HepG2 (cell line): ENCODE data around the gene BRAF. TPM values are rescaled to one million over a fixed set of nuclear protein-coding genes. Genes with fewer than 3 reads are reported as not detected.

Source experiments
- ATAC-seq: fragments of 200-7000 bp; cut with Tn5 transposase; 3 replicates; pipeline ENCODE4 v1.9.1; 2020; ENCODE audit warnings: mild to moderate bottlenecking, moderate library complexity
- BruUV-seq: library from RNA; stranded (reverse); fragments of 400-500 nt; replicated peaks from 2 replicates; lab custom pipeline; 2021; lab: Mats Ljungman, UMichigan
- CTCF ChIA-PET: fragments of 300-600 bp; formaldehyde crosslinking; extraction: SDS; loops from one replicate; lab custom pipeline; 2021; ENCODE audit warnings: low total read pairs, inconsistent platforms, low intra/inter-chr PET ratio; lab: Yijun Ruan, JAX
- POLR2A ChIA-PET: fragments of 350-600 bp; sonication (Branson Sonifier 250); formaldehyde crosslinking; loops from one replicate; lab custom pipeline; 2020; ENCODE audit warnings: antibody characterized with exemption, inconsistent platforms; lab: Yijun Ruan, JAX
- DNase-seq: peaks from one replicate; pipeline ENCODE4 v3.0.0-alpha.2; 2015; ENCODE audit warnings: low spot score
- FAIRE-seq: peaks from 3 replicates; lab custom pipeline; 2011; peaks lifted over from hg19 to GRCh38; lab: Jason Lieb, UNC
- H2AFZ ChIP-seq: one replicate; pipeline ENCODE4 v1.6.1; 2011; ENCODE audit warnings: low read length, inconsistent platforms
- H3K27ac ChIP-seq: fragments of 300-600 bp; 3 replicates; pipeline ENCODE4 v1.8.0; 2011; ENCODE audit warnings: mixed run types, mild to moderate bottlenecking, mixed read lengths, low read length, inconsistent platforms; ENCODE audit not compliant: insufficient read depth; ENCODE audit errors: extremely low read length
- H3K27me3 ChIP-seq, 2 experiments: fragments of 200-600 bp in 1 of 2; 2 replicates in 1 of 2; 3 replicates in 1 of 2; pipeline versions ENCODE4 v1.6.0 to v1.8.0; 2011; ENCODE audit warnings: low read length in 2 of 2, mild to moderate bottlenecking in 2 of 2, moderate library complexity in 2 of 2, inconsistent platforms in 1 of 2; ENCODE audit not compliant: insufficient read depth in 2 of 2, control insufficient read depth in 1 of 2
- H3K36me3 ChIP-seq, 2 experiments: fragments of 200-600 bp in 1 of 2; replicated peaks in 1 of 2; 2 replicates in 1 of 2; 3 replicates in 1 of 2; pipeline versions ENCODE4 v1.5.1 to v1.8.0; 2011; ENCODE audit warnings: low read length in 2 of 2, inconsistent platforms in 1 of 2; ENCODE audit not compliant: insufficient read depth in 2 of 2, control insufficient read depth in 1 of 2
- H3K4me1 ChIP-seq: 2 replicates; pipeline ENCODE4 v1.5.1; 2012; ENCODE audit warnings: low read length, inconsistent platforms; ENCODE audit not compliant: insufficient read depth
- H3K4me2 ChIP-seq: 2 replicates; pipeline ENCODE4 v1.6.0; 2011; ENCODE audit warnings: low read depth, low read length, inconsistent platforms
- H3K4me3 ChIP-seq, 3 experiments: fragments of 200-600 bp in 1 of 3; sonication (generic), shearing (Covaris generic) in 1 of 3; replicated peaks in 1 of 3; 2 replicates each; pipeline ENCODE4 v1.5.1; 2011 to 2016; ENCODE audit warnings: low read length in 3 of 3, inconsistent platforms in 2 of 3, low read depth in 2 of 3, mild to moderate bottlenecking in 2 of 3, control low read depth in 1 of 3, mixed read lengths in 1 of 3; ENCODE audit not compliant: insufficient read depth in 1 of 3
- H3K79me2 ChIP-seq: one replicate; pipeline ENCODE4 v1.6.1; 2011; ENCODE audit warnings: low read length, inconsistent platforms; ENCODE audit not compliant: insufficient read depth
- H3K9ac ChIP-seq: 2 replicates; pipeline ENCODE4 v1.6.0; 2011; ENCODE audit warnings: mild to moderate bottlenecking, low read depth, low read length, inconsistent platforms; ENCODE audit not compliant: insufficient read depth
- H3K9me3 ChIP-seq: 2 replicates; pipeline ENCODE4 v1.5.1; 2012; ENCODE audit warnings: mild to moderate bottlenecking, low read length
- H4K20me1 ChIP-seq: 2 replicates; pipeline ENCODE4 v1.6.0; 2011; ENCODE audit warnings: inconsistent platforms, mild to moderate bottlenecking, low read length, moderate library complexity; ENCODE audit not compliant: insufficient read depth
- AHR ChIP-seq: IDR thresholded peaks from 2 replicates; pipeline ENCODE4 v1.6.1; 2018; ENCODE audit warnings: missing genetic modification reagents, missing compliant biosample characterization
- ATF7-NPFF ChIP-seq: sonication (generic); formaldehyde crosslinking; IDR thresholded peaks from 2 replicates; pipeline ENCODE4 v1.8.1; 2023; ENCODE audit warnings: mild to moderate bottlenecking, low read depth, missing genetic modification reagents, moderate library complexity
- CEBPB ChIP-seq: IDR thresholded peaks from 2 replicates; pipeline ENCODE4 v1.6.1; 2011; ENCODE audit warnings: low read depth, low read length, improper control_type of control experiment, borderline replicate concordance
- CHCHD3 ChIP-seq: sonication (generic); formaldehyde crosslinking; IDR thresholded peaks from 2 replicates; pipeline ENCODE4 v1.8.0; 2022; ENCODE audit warnings: mild to moderate bottlenecking, missing genetic modification reagents, moderate library complexity
- CHD2 ChIP-seq: IDR thresholded peaks from 2 replicates; pipeline ENCODE4 v1.6.1; 2011; ENCODE audit warnings: low read depth, low read length, improper control_type of control experiment
- E2F1 ChIP-seq: sonication (generic); formaldehyde crosslinking; IDR thresholded peaks from 2 replicates; pipeline ENCODE4 v1.5.0; 2020; ENCODE audit warnings: missing genetic modification reagents
- ELF1 ChIP-seq: sonication (generic); formaldehyde crosslinking; IDR thresholded peaks from 2 replicates; pipeline ENCODE4 v1.4.0; 2020; ENCODE audit warnings: missing genetic modification reagents
- FOSL2 ChIP-seq: sonication (generic); formaldehyde crosslinking; IDR thresholded peaks from 2 replicates; pipeline ENCODE4 v1.4.0; 2020; ENCODE audit warnings: missing genetic modification reagents
- MAFF ChIP-seq: IDR thresholded peaks from 2 replicates; pipeline ENCODE4 v1.6.1; 2011; ENCODE audit warnings: low read depth, low read length, improper control_type of control experiment
- MAFK ChIP-seq, 2 experiments: IDR thresholded peaks in 1 of 2; conservative IDR thresholded peaks in 1 of 2; 2 replicates each; pipeline ENCODE4 v1.6.1; 2011; ENCODE audit warnings: improper control_type of control experiment in 2 of 2, low read length in 2 of 2
- NFE2L1 ChIP-seq: sonication (generic); formaldehyde crosslinking; IDR thresholded peaks from 2 replicates; pipeline ENCODE4 v1.4.0; 2020; ENCODE audit warnings: missing genetic modification reagents, mild to moderate bottlenecking, borderline replicate concordance
- SAP130 ChIP-seq: IDR thresholded peaks from 2 replicates; pipeline ENCODE4 v1.6.1; 2016; ENCODE audit warnings: low read depth
- SYNCRIP ChIP-seq: fragments of 200-400 bp; formaldehyde crosslinking; IDR thresholded peaks from 2 replicates; pipeline ENCODE4 v1.6.1; 2018; ENCODE audit warnings: mild to moderate bottlenecking, low read depth, low read length; ENCODE audit not compliant: insufficient read depth
- TAF15 ChIP-seq: fragments of 200-400 bp; formaldehyde crosslinking; IDR thresholded peaks from one replicate; pipeline ENCODE4 v1.6.1; 2018; ENCODE audit warnings: mild to moderate bottlenecking, low read depth, low read length; ENCODE audit not compliant: poor library complexity, severe bottlenecking
- ZNF780A ChIP-seq: sonication (generic); formaldehyde crosslinking; IDR thresholded peaks from 2 replicates; pipeline ENCODE4 v1.8.0; 2022; ENCODE audit warnings: mild to moderate bottlenecking, missing genetic modification reagents, moderate library complexity
- WGBS: methylation state at CpG from one replicate; pipeline ENCODE4 v1.1.6; 2017; ENCODE audit warnings: low lambda C conversion rate; 5-methylcytosine and 5-hydroxymethylcytosine counted together
- in situ Hi-C: cut with HindIII; loops from 2 replicates; pipeline ENCODE4 v1.10.0; 2017; ENCODE audit warnings: low pct_unique_long_range_greater_than_20kb; ENCODE audit not compliant: extremely low pct_ligation_motif_present
- intact Hi-C: fragments of 100-400 bp; cut with micrococcal nuclease; formaldehyde crosslinking; loops from one replicate; pipeline ENCODE4 v1.10.0; 2022; ENCODE audit not compliant: unreplicated experiment
- polyA plus RNA-seq, 8 experiments: library from polyadenylated mRNA; depleted of rRNA in 3 of 8; stranded (reverse) in 7 of 8; unstranded in 1 of 8; fragments of >200 nt; fragmentation: Illumina TruSeq in 4 of 8; extraction: Trizol in 4 of 8; gene quantifications; 2 replicates each; pipeline versions ENCODE4 v1.2.1 to v1.2.3, GENCODE V29; 2011 to 2016; ENCODE audit warnings: low read depth in 4 of 8, missing spikeins in 1 of 8, mixed read lengths in 1 of 8; ENCODE audit not compliant: insufficient read depth in 1 of 8
- total RNA-seq, 5 experiments: library from RNA; depleted of rRNA; stranded (reverse); fragments of >200 nt; fragmentation: Illumina TruSeq; extraction: Trizol; gene quantifications; 2 replicates each; pipeline ENCODE4 v1.2.3, GENCODE V29; 2016; ENCODE audit warnings: low read depth in 1 of 5
- TF ChIP-seq, protein P1 (sequence below): sonication (generic); formaldehyde crosslinking; IDR thresholded peaks from 2 replicates; pipeline ENCODE4 v1.8.0; 2022; ENCODE audit warnings: missing genetic modification reagents, low read depth, mild to moderate bottlenecking, borderline replicate concordance

The BRAF gene
- total and polyA plus RNA-seq, 2 of the 13 experiments (the other 11 are each of a cell fraction or from before 2014, with no cell fraction given), result 12.5 to 13.4 TPM

DNA sequence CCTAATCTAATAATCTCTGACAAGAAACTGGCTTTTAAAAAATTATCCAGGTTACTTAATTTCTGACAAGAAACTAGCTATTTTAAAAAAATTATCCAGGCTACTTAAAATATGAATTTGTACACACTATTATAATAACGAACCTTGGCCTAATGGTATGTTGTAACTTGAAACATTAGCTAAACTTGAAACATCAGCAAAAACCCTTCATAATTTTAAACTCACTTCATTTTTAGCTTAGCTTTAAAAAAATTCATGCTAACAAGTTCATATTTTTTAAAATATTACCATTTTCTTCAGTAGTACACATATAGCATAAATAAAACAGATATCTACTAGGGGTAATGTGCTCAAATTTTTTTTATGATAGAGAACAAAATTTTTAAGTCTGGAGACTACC is 35.6 kb downstream of the BRAF start:
- no peak overlapping the region for H3K27ac ChIP-seq
- no peaks in the 10 kb centered on the region for H3K27me3 ChIP-seq
- BruUV-seq, result no TSS peak
- H3K9ac ChIP-seq, result no peak overlapping the region
- H2AFZ ChIP-seq, result no peak overlapping the region
- peaks cover 45% of the 10 kb centered on the region for H3K79me2 ChIP-seq
- no peak for FAIRE-seq
- 98% methylated on average over 1 of the region's 1 CpG for WGBS
- TF ChIP-seq MAFK (conservative IDR thresholded peaks at IDR 0.05 in 1 of 2, IDR thresholded peaks at IDR 0.05 in 1 of 2; ENCODE audit: low read length in 2 of 2) (peak in 1 of 2 experiments; percentile 47; a peak in 2 of 4 replicates), MAFF (0 out of 2 replicates have a peak, but pooled peaks have one; percentile 25), NFE2L1 (CRISPR knock-in tag) (no peak)
- H4K20me1 ChIP-seq, result 0 out of 2 replicates have a peak, but pooled peaks cover 4% of the 10 kb centered on the region
- DNase-seq, result no peak
- H3K4me2 ChIP-seq, result no peak overlapping the region
- CTCF ChIA-PET, result no interaction called here
- POLR2A ChIA-PET, result interaction anchor here (0.8 kb wide), 1 partner anchor 35 kb away, joined by 3 read pairs; the partner anchor contains the start of gene BRAF
- H3K4me3 ChIP-seq, result no peak overlapping the region
- in situ Hi-C loops (no loop called here), intact Hi-C loops (no loop called here)
- no peaks in the 10 kb centered on the region for H3K36me3 ChIP-seq
- no peak for ATAC-seq
- H3K4me1 ChIP-seq, result peaks cover 14% of the 10 kb centered on the region; the same call in 1 of the 2 replicates
- H3K9me3 ChIP-seq, result no peaks in the 10 kb centered on the region

DNA sequence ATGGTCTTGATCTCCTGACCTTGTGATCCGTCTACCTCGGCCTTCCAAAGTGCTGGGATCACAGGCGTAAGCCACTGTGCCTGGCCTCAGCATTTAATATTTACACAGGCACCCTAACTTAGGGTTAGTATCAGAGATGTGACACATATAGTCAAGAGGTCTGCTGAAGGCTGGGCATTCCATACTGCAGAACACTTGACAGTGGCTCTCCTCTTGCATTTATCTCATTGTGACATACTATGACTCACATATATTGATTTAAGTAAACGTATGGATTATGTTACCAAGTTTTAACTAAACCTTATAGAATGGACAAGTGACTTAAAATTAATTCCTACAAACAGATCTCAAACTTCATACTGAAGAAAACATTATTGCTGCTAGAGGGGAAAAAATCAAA is 36.6 kb downstream of the BRAF start:
- ATAC-seq (peak; percentile 60; the same call in 2 of the 3 replicates), FAIRE-seq (no peak), DNase-seq (peak; percentile 38)
- no peaks in the 10 kb centered on the region for H3K36me3 ChIP-seq
- 0 out of 2 replicates have a peak, but pooled peaks cover 4% of the 10 kb centered on the region for H4K20me1 ChIP-seq
- peaks cover 43% of the 10 kb centered on the region for H3K79me2 ChIP-seq
- no peak overlapping the region for H3K9ac ChIP-seq
- no peak overlapping the region for H2AFZ ChIP-seq
- H3K4me1 ChIP-seq, result peaks cover 14% of the 10 kb centered on the region; the same call in 1 of the 2 replicates
- ChIA-PET CTCF (no interaction called here), POLR2A (no interaction called here)
- no peak overlapping the region for H3K4me3 ChIP-seq
- intact Hi-C loops, result no loop called here
- no peaks in the 10 kb centered on the region for H3K27me3 ChIP-seq
- H3K27ac ChIP-seq, result no peak overlapping the region
- WGBS, result 69% methylated on average over 4 of the region's 4 CpGs
- in situ Hi-C loops, result no loop called here
- no peak overlapping the region for H3K4me2 ChIP-seq
- BruUV-seq, result no TSS peak
- no peaks in the 10 kb centered on the region for H3K9me3 ChIP-seq
- TF ChIP-seq CHD2 (no peak), ATF7-NPFF (CRISPR knock-in tag) (no peak), FOSL2 (peak; percentile 56), AHR (CRISPR knock-in tag) (no peak), TAF15 (no peak), E2F1 (CRISPR knock-in tag) (no peak), CEBPB (peak; percentile 9; the same call in 1 of the 2 replicates), SAP130 (CRISPR knock-in tag) (no peak), ELF1 (CRISPR knock-in tag) (no peak), ZNF780A (CRISPR knock-in tag) (no peak), CHCHD3 (CRISPR knock-in tag) (no peak), SYNCRIP (no peak)
- TF ChIP-seq, protein P1, sequence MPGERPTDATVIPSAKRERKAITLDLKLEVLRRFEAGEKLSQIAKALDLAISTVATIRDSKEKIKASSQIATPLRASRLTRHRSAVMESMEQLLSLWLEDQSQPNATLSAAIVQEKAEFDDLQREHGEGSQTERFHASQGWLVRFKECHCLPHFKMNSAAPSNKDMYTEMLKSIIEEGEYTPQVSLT (CRISPR knock-in tag), result no peak
